Measurements from ENCODE around the gene MRPL4.

The MRPL4 gene

GRCh38 chr19:10286803-10287737, 35.1 kb downstream of the MRPL4 start, which contains the start of gene ICAM4:
Gene ICAM4, plus strand, starts transcription at chr19:10286955. Its CDS starts 58 bp downstream, at chr19:10287013.
- H3K36me3 ChIP-seq = no peaks in the 10 kb centered on the region
- TF ChIP-seq CTCF (IDR thresholded peaks at IDR 0.05; ENCODE audit: low read depth, low read length) = no peak
- peak; percentile 75 for DNase-seq
- H3K4me3 ChIP-seq (ENCODE audit: low read depth, low read length) = peak within 1 kb of the TSS; percentile 42
- no peaks in the 10 kb centered on the region for H3K9me3 ChIP-seq
- H3K27me3 ChIP-seq = peaks cover 46% of the 10 kb centered on the region
- no peaks in the 10 kb centered on the region for H3K4me1 ChIP-seq

GRCh38 chr19:10288662-10289166, 36.7 kb downstream of the MRPL4 start:
- no peaks in the 10 kb centered on the region; the same call in 1 of the 2 replicates for H3K9me3 ChIP-seq
- peaks cover 63% of the 10 kb centered on the region for H3K27me3 ChIP-seq
- no peak overlapping the region for H3K4me3 ChIP-seq (ENCODE audit: low read depth, low read length)
- no peak for TF ChIP-seq CTCF (IDR thresholded peaks at IDR 0.05; ENCODE audit: low read depth, low read length)
- peak; percentile 48 for DNase-seq
- H3K4me1 ChIP-seq = no peaks in the 10 kb centered on the region
- H3K36me3 ChIP-seq = no peaks in the 10 kb centered on the region

GRCh38 chr19:10289167-10289835, 37.3 kb downstream of the MRPL4 start:
- Histone ChIP-seq H3K36me3 (no peaks in the 10 kb centered on the region), H3K4me3 (ENCODE audit: low read depth, low read length) (peak overlapping the region; percentile 23), H3K27me3 (peaks cover 69% of the 10 kb centered on the region), H3K4me1 (no peaks in the 10 kb centered on the region), H3K9me3 (no peaks in the 10 kb centered on the region; the same call in 1 of the 2 replicates)
- TF ChIP-seq CTCF (IDR thresholded peaks at IDR 0.05; ENCODE audit: low read depth, low read length) = no peak
- peak; percentile 57 for DNase-seq

GRCh38 chr19:10289836-10290356, 37.9 kb downstream of the MRPL4 start, which contains the start of gene ICAM5:
Gene ICAM5, plus strand, starts transcription at chr19:10289952. Its CDS starts 92 bp downstream, at chr19:10290044.
- no peak for TF ChIP-seq CTCF (IDR thresholded peaks at IDR 0.05; ENCODE audit: low read depth, low read length)
- peaks cover 74% of the 10 kb centered on the region for H3K27me3 ChIP-seq
- no peaks in the 10 kb centered on the region; the same call in 1 of the 2 replicates for H3K9me3 ChIP-seq
- DNase-seq = no peak
- peak within 1 kb of the TSS; percentile 23 for H3K4me3 ChIP-seq (ENCODE audit: low read depth, low read length)
- no peaks in the 10 kb centered on the region for H3K36me3 ChIP-seq
- H3K4me1 ChIP-seq = no peaks in the 10 kb centered on the region

- no peak for TF ChIP-seq CTCF (IDR thresholded peaks at IDR 0.05; ENCODE audit: low read depth, low read length)
- Histone ChIP-seq H3K27me3 (peaks cover 80% of the 10 kb centered on the region), H3K4me3 (ENCODE audit: low read depth, low read length) (no peak overlapping the region), H3K36me3 (no peaks in the 10 kb centered on the region), H3K9me3 (no peaks in the 10 kb centered on the region; the same call in 1 of the 2 replicates), H3K4me1 (no peaks in the 10 kb centered on the region; the same call in 1 of the 2 replicates)
- no peak for DNase-seq
Observed at GRCh38 chr19:10290357-10290875, 38.4 kb downstream of the MRPL4 start.

All from BE2C (cell line).